ENCODE results near the gene HS3ST2.
"Not testable (repeated sequence)": the region's sequence is repeated elsewhere in the genome, so short reads cannot be mapped to it uniquely, and the experiment has no call there.

Gene HS3ST2

GRCh38 chr16:22814711-22815105, 746 bp downstream of the HS3ST2 start:
- no peak for DNase-seq

GRCh38 chr16:22815863-22816262, 1.9 kb downstream of the HS3ST2 start:
- DNase-seq, result no peak

- no peak for DNase-seq
Measured at GRCh38 chr16:22816475-22816874, 2.5 kb downstream of the HS3ST2 start.

GRCh38 chr16:22818736-22819135, 4.8 kb downstream of the HS3ST2 start:
- DNase-seq, result not testable (repeated sequence)

GRCh38 chr16:22838681-22839080, 24.7 kb downstream of the HS3ST2 start:
- DNase-seq, result no peak

GRCh38 chr16:22842031-22842430, 28.1 kb downstream of the HS3ST2 start:
- DNase-seq, result not testable (repeated sequence)

GRCh38 chr16:22843122-22843521, 29.2 kb downstream of the HS3ST2 start:
- no peak for DNase-seq

- DNase-seq, result no peak
Measured at GRCh38 chr16:22843856-22844255, 29.9 kb downstream of the HS3ST2 start.

GRCh38 chr16:22844416-22844815, 30.5 kb downstream of the HS3ST2 start:
- no peak for DNase-seq

- DNase-seq, result no peak
Measured at GRCh38 chr16:22847100-22847499, 33.1 kb downstream of the HS3ST2 start.

GRCh38 chr16:22847690-22848089, 33.7 kb downstream of the HS3ST2 start:
- DNase-seq, result no peak

GRCh38 chr16:22848451-22848850, 34.5 kb downstream of the HS3ST2 start:
- DNase-seq, result no peak

GRCh38 chr16:22849517-22849916, 35.6 kb downstream of the HS3ST2 start:
- no peak for DNase-seq

- DNase-seq, result no peak
Measured at GRCh38 chr16:22855231-22855630, 41.3 kb downstream of the HS3ST2 start.

- no peak for DNase-seq
Measured at GRCh38 chr16:22857296-22858025, 43.5 kb downstream of the HS3ST2 start.

GRCh38 chr16:22859925-22860324, 46.0 kb downstream of the HS3ST2 start:
- no peak for DNase-seq

GRCh38 chr16:22861580-22861979, 47.6 kb downstream of the HS3ST2 start:
- DNase-seq, result no peak

GRCh38 chr16:22862046-22862445, 48.1 kb downstream of the HS3ST2 start:
- DNase-seq, result no peak

GRCh38 chr16:22864375-22864774, 50.4 kb downstream of the HS3ST2 start:
- DNase-seq, result no peak

GRCh38 chr16:22868593-22869224, 54.7 kb downstream of the HS3ST2 start:
- DNase-seq, result no peak

- DNase-seq, result no peak
Measured at GRCh38 chr16:22871861-22872260, 57.9 kb downstream of the HS3ST2 start.

GRCh38 chr16:22874394-22874793, 60.4 kb downstream of the HS3ST2 start:
- DNase-seq, result no peak

- no peak for DNase-seq
Measured at GRCh38 chr16:22878955-22879354, 65.0 kb downstream of the HS3ST2 start.

- DNase-seq, result no peak
Measured at GRCh38 chr16:22879466-22879865, 65.5 kb downstream of the HS3ST2 start.

GRCh38 chr16:22882981-22883380, 69.0 kb downstream of the HS3ST2 start:
- DNase-seq, result no peak

Measured in CD4-positive, alpha-beta T cell treated with Interleukin-1 beta for 1 hour (primary cell).